ENCODE data around the gene RAD18. TPM values are rescaled to one million over a fixed set of nuclear protein-coding genes. Genes with fewer than 3 reads are reported as not detected.

RAD18 gene
- total RNA-seq, 1 donor = 7.6 TPM

DNA sequence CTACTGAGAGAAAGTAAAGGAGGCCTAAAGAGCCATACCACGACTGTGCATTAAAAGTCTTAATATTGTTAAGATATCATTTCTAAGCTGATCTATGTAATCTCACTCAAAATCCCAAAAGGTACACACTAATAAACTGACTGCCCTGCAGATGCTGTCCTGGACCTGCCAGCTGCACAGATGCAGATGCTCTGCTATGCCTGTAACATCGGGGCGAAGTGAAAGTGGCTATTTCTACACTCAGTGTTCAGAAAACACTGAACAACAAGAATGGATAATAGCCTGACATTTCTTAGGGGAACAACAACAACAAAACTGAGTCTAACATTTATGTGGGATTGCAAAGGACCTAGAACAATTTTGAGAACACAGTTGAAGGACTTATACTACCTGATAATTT lies 31.9 kb downstream of the RAD18 start:
- no peaks in the 10 kb centered on the region for H4K20me1 ChIP-seq (ENCODE audit: insufficient read depth, low read length)
- H3K9me3 ChIP-seq (ENCODE audit: low read depth, low read length) = no peaks in the 10 kb centered on the region
- TF ChIP-seq CTCF (IDR thresholded peaks at IDR 0.05; ENCODE audit: extremely low read depth, low read depth, low read length) = no peak
- H3K4me3 ChIP-seq (ENCODE audit: insufficient read depth, low read length) = peak overlapping the region; percentile 30
- no peaks in the 10 kb centered on the region for H3K79me2 ChIP-seq (ENCODE audit: insufficient read depth, low read length)
- peak overlapping the region; percentile 17 for H3K27ac ChIP-seq (ENCODE audit: low read depth, low read length)
- peak overlapping the region; percentile 71 for H3K4me2 ChIP-seq (ENCODE audit: insufficient read depth, low read length)
- peak overlapping the region; percentile 54 for H2AFZ ChIP-seq (ENCODE audit: low read length)
- H3K4me1 ChIP-seq (ENCODE audit: insufficient read depth, low read length) = no peaks in the 10 kb centered on the region
- no peaks in the 10 kb centered on the region for H3K27me3 ChIP-seq (ENCODE audit: insufficient read depth, low read length)
- H3K36me3 ChIP-seq (ENCODE audit: insufficient read depth, low read length) = no peaks in the 10 kb centered on the region
- no peak for DNase-seq (ENCODE audit: insufficient read length, low spot score, missing footprints)

GRCh38 chr3:8929860-8930259 lies 33.4 kb downstream of the RAD18 start:
- no peaks in the 10 kb centered on the region for H3K27me3 ChIP-seq (ENCODE audit: insufficient read depth, low read length)
- no peak for DNase-seq (ENCODE audit: insufficient read length, low spot score, missing footprints)
- no peaks in the 10 kb centered on the region for H3K4me1 ChIP-seq (ENCODE audit: insufficient read depth, low read length)
- H3K36me3 ChIP-seq (ENCODE audit: insufficient read depth, low read length) = no peaks in the 10 kb centered on the region
- H3K9me3 ChIP-seq (ENCODE audit: low read depth, low read length) = no peaks in the 10 kb centered on the region
- H2AFZ ChIP-seq (ENCODE audit: low read length) = no peak overlapping the region
- H3K79me2 ChIP-seq (ENCODE audit: insufficient read depth, low read length) = no peaks in the 10 kb centered on the region
- no peak for TF ChIP-seq CTCF (IDR thresholded peaks at IDR 0.05; ENCODE audit: extremely low read depth, low read depth, low read length)
- H4K20me1 ChIP-seq (ENCODE audit: insufficient read depth, low read length) = no peaks in the 10 kb centered on the region
- H3K27ac ChIP-seq (ENCODE audit: low read depth, low read length) = no peak overlapping the region
- H3K4me2 ChIP-seq (ENCODE audit: insufficient read depth, low read length) = no peak overlapping the region
- H3K4me3 ChIP-seq (ENCODE audit: insufficient read depth, low read length) = no peak overlapping the region

DNA sequence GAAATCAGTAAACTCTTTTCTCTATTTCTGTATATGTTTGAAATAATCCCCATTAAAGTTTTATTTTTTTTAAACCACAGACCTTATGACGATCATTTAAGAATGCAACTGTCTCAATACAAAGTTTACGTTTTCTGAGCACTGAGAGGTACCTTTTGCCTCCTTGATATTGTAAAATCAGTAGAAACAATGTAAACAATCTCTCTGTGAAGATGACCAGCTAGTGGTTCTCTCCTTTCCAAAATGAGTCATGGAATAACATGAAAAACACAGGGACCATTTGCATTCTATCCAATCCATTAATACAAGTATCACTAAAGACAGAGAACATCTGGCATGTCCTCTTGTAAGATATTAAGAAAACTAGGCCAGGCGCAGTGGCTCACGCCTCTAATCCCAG lies 48.8 kb downstream of the RAD18 start:
- Histone ChIP-seq H3K4me3 (ENCODE audit: insufficient read depth, low read length) (no peak overlapping the region), H3K27ac (ENCODE audit: low read depth, low read length) (no peak overlapping the region), H3K9me3 (ENCODE audit: low read depth, low read length) (no peaks in the 10 kb centered on the region), H3K79me2 (ENCODE audit: insufficient read depth, low read length) (no peaks in the 10 kb centered on the region), H4K20me1 (ENCODE audit: insufficient read depth, low read length) (no peaks in the 10 kb centered on the region), H3K4me2 (ENCODE audit: insufficient read depth, low read length) (no peak overlapping the region), H3K36me3 (ENCODE audit: insufficient read depth, low read length) (no peaks in the 10 kb centered on the region), H3K27me3 (ENCODE audit: insufficient read depth, low read length) (no peaks in the 10 kb centered on the region), H2AFZ (ENCODE audit: low read length) (no peak overlapping the region), H3K4me1 (ENCODE audit: insufficient read depth, low read length) (no peaks in the 10 kb centered on the region)
- TF ChIP-seq CTCF (IDR thresholded peaks at IDR 0.05; ENCODE audit: extremely low read depth, low read depth, low read length) = no peak
- no peak for DNase-seq (ENCODE audit: insufficient read length, low spot score, missing footprints)

DNA sequence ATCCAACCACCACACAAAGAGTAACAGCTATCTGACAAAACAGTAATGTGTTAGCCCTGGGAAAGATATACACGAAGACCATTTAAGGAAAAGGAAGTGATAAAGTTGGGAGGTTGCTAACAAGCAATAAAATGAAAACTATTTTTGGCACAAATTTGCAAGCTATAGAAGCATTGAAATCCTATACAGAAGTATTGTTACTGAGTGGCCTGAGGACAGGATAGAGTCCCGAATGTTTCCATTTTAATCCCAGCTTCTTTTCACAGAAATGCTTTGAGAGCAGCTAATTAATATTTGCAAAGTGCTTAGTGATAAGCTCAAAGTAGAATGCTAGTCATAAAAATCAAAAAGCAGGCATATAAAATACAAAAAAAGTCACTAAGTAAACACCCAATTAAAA lies 51.5 kb downstream of the RAD18 start:
- TF ChIP-seq CTCF (IDR thresholded peaks at IDR 0.05; ENCODE audit: extremely low read depth, low read depth, low read length) = no peak
- H3K4me1 ChIP-seq (ENCODE audit: insufficient read depth, low read length) = no peaks in the 10 kb centered on the region
- no peaks in the 10 kb centered on the region for H4K20me1 ChIP-seq (ENCODE audit: insufficient read depth, low read length)
- H3K9me3 ChIP-seq (ENCODE audit: low read depth, low read length) = no peaks in the 10 kb centered on the region
- H2AFZ ChIP-seq (ENCODE audit: low read length) = no peak overlapping the region
- no peak for DNase-seq (ENCODE audit: insufficient read length, low spot score, missing footprints)
- no peak overlapping the region for H3K4me2 ChIP-seq (ENCODE audit: insufficient read depth, low read length)
- H3K36me3 ChIP-seq (ENCODE audit: insufficient read depth, low read length) = peaks cover 2% of the 10 kb centered on the region
- no peaks in the 10 kb centered on the region for H3K27me3 ChIP-seq (ENCODE audit: insufficient read depth, low read length)
- no peaks in the 10 kb centered on the region for H3K79me2 ChIP-seq (ENCODE audit: insufficient read depth, low read length)
- no peak overlapping the region for H3K4me3 ChIP-seq (ENCODE audit: insufficient read depth, low read length)
- no peak overlapping the region for H3K27ac ChIP-seq (ENCODE audit: low read depth, low read length)
